Measurements from ENCODE around the gene GPRIN3.

GPRIN3 gene

GRCh38 chr4:89270792-89271191 is 36.8 kb downstream of the GPRIN3 start:
- H3K4me3 ChIP-seq (replicated peaks; ENCODE audit: low read depth, low read length), result no peak overlapping the region
- no peak for DNase-seq (ENCODE audit: extremely low read depth, low read depth)
- TF ChIP-seq CTCF (IDR thresholded peaks at IDR 0.05; ENCODE audit: low read depth, low read length, missing control alignments), result no peak

- TF ChIP-seq CTCF (IDR thresholded peaks at IDR 0.05; ENCODE audit: low read depth, low read length, missing control alignments), result no peak
- no peak overlapping the region for H3K4me3 ChIP-seq (replicated peaks; ENCODE audit: low read depth, low read length)
- no peak for DNase-seq (ENCODE audit: extremely low read depth, low read depth)
Measured at GRCh38 chr4:89269121-89269666, 38.4 kb downstream of the GPRIN3 start.

- no peak for TF ChIP-seq CTCF (IDR thresholded peaks at IDR 0.05; ENCODE audit: low read depth, low read length, missing control alignments)
- no peak overlapping the region for H3K4me3 ChIP-seq (replicated peaks; ENCODE audit: low read depth, low read length)
- no peak for DNase-seq (ENCODE audit: extremely low read depth, low read depth)
Measured at GRCh38 chr4:89268679-89269078, 38.9 kb downstream of the GPRIN3 start.

- H3K4me3 ChIP-seq (replicated peaks; ENCODE audit: low read depth, low read length), result no peak overlapping the region
- no peak for DNase-seq (ENCODE audit: extremely low read depth, low read depth)
- TF ChIP-seq CTCF (IDR thresholded peaks at IDR 0.05; ENCODE audit: low read depth, low read length, missing control alignments), result no peak
Measured at GRCh38 chr4:89267846-89268245, 39.8 kb downstream of the GPRIN3 start.

- TF ChIP-seq CTCF (IDR thresholded peaks at IDR 0.05; ENCODE audit: low read depth, low read length, missing control alignments), result no peak
- no peak for DNase-seq (ENCODE audit: extremely low read depth, low read depth)
- no peak overlapping the region for H3K4me3 ChIP-seq (replicated peaks; ENCODE audit: low read depth, low read length)
Measured at GRCh38 chr4:89267392-89267791, 40.2 kb downstream of the GPRIN3 start.

GRCh38 chr4:89266128-89266527 is 41.5 kb downstream of the GPRIN3 start:
- no peak for DNase-seq (ENCODE audit: extremely low read depth, low read depth)
- no peak overlapping the region for H3K4me3 ChIP-seq (replicated peaks; ENCODE audit: low read depth, low read length)
- TF ChIP-seq CTCF (IDR thresholded peaks at IDR 0.05; ENCODE audit: low read depth, low read length, missing control alignments), result no peak

GRCh38 chr4:89263265-89263664 is 44.3 kb downstream of the GPRIN3 start:
- TF ChIP-seq CTCF (IDR thresholded peaks at IDR 0.05; ENCODE audit: low read depth, low read length, missing control alignments), result no peak
- no peak overlapping the region for H3K4me3 ChIP-seq (replicated peaks; ENCODE audit: low read depth, low read length)
- DNase-seq (ENCODE audit: extremely low read depth, low read depth), result no peak

All from HFF-Myc (cell line).